HepG2 (cell line): ENCODE measurements around the gene DTX2. TPM values are rescaled to one million over a fixed set of nuclear protein-coding genes. Genes with fewer than 3 reads are reported as not detected.
A peak's percentile ranks its signal among the peaks of the same experiment; 100 is the strongest.

ENCODE experiments used
- ADNP ChIP-seq: sonication (generic); formaldehyde crosslinking; IDR thresholded peaks from 2 replicates; pipeline ENCODE4 v1.4.0; 2020; ENCODE audit warnings: missing genetic modification reagents
- AHR ChIP-seq: IDR thresholded peaks from 2 replicates; pipeline ENCODE4 v1.6.1; 2018; ENCODE audit warnings: missing genetic modification reagents, missing compliant biosample characterization
- CHCHD3 ChIP-seq: sonication (generic); formaldehyde crosslinking; IDR thresholded peaks from 2 replicates; pipeline ENCODE4 v1.8.0; 2022; ENCODE audit warnings: mild to moderate bottlenecking, missing genetic modification reagents, moderate library complexity
- ETS1 ChIP-seq: sonication (generic); formaldehyde crosslinking; IDR thresholded peaks from 2 replicates; pipeline ENCODE4 v1.4.0; 2020; ENCODE audit warnings: missing genetic modification reagents
- GLI4 ChIP-seq: sonication (generic); formaldehyde crosslinking; IDR thresholded peaks from 2 replicates; pipeline ENCODE4 v1.5.1; 2020; ENCODE audit warnings: missing genetic modification reagents, mild to moderate bottlenecking, moderate library complexity, borderline replicate concordance
- GMEB2 ChIP-seq: IDR thresholded peaks from 2 replicates; pipeline ENCODE4 v1.6.1; 2016; ENCODE audit warnings: missing biosample characterization, missing genetic modification reagents, low read depth
- NKX3-1 ChIP-seq: sonication (generic); formaldehyde crosslinking; IDR thresholded peaks from 2 replicates; pipeline ENCODE4 v1.5.0; 2020; ENCODE audit warnings: missing genetic modification reagents
- NR2F2 ChIP-seq: IDR thresholded peaks from 2 replicates; pipeline ENCODE4 v1.6.1; 2012; ENCODE audit warnings: low read depth, inconsistent platforms, borderline replicate concordance
- SNAPC5 ChIP-seq: sonication (generic); formaldehyde crosslinking; IDR thresholded peaks from 2 replicates; pipeline ENCODE4 v1.8.1; 2023; ENCODE audit warnings: mild to moderate bottlenecking, missing genetic modification reagents, borderline replicate concordance
- ZBTB34 ChIP-seq: sonication (generic); formaldehyde crosslinking; IDR thresholded peaks from 2 replicates; pipeline ENCODE4 v1.8.0; 2022; ENCODE audit warnings: mild to moderate bottlenecking, missing genetic modification reagents
- ZFP90 ChIP-seq: sonication (generic); formaldehyde crosslinking; IDR thresholded peaks from 2 replicates; pipeline ENCODE4 v1.8.0; 2022; ENCODE audit warnings: missing genetic modification reagents, mild to moderate bottlenecking, inconsistent platforms, borderline replicate concordance
- ZNF230 ChIP-seq: sonication (generic); formaldehyde crosslinking; IDR thresholded peaks from 2 replicates; pipeline ENCODE4 v1.4.0; 2020; ENCODE audit warnings: mild to moderate bottlenecking, missing genetic modification reagents
- ZNF260 ChIP-seq: sonication (generic); formaldehyde crosslinking; IDR thresholded peaks from 2 replicates; pipeline ENCODE4 v1.4.0; 2020; ENCODE audit warnings: missing genetic modification reagents, low read depth, mild to moderate bottlenecking, borderline replicate concordance
- ZNF292 ChIP-seq: sonication (generic); formaldehyde crosslinking; IDR thresholded peaks from 2 replicates; pipeline ENCODE4 v1.8.1; 2022; ENCODE audit warnings: mild to moderate bottlenecking, low read depth, missing genetic modification reagents, borderline replicate concordance
- ZNF329 ChIP-seq: sonication (generic); formaldehyde crosslinking; IDR thresholded peaks from 2 replicates; pipeline ENCODE4 v1.9.0; 2021; ENCODE audit warnings: low read depth, mild to moderate bottlenecking, missing genetic modification reagents
- ZNF337 ChIP-seq: sonication (generic); formaldehyde crosslinking; IDR thresholded peaks from 2 replicates; pipeline ENCODE4 v1.5.1; 2020; ENCODE audit warnings: missing genetic modification reagents, low read depth, mild to moderate bottlenecking, borderline replicate concordance
- ZNF446 ChIP-seq: sonication (generic); formaldehyde crosslinking; IDR thresholded peaks from 2 replicates; pipeline ENCODE4 v1.5.0; 2020; ENCODE audit warnings: mild to moderate bottlenecking, missing genetic modification reagents
- ZNF468 ChIP-seq: sonication (generic); formaldehyde crosslinking; IDR thresholded peaks from 2 replicates; pipeline ENCODE4 v1.8.0; 2022; ENCODE audit warnings: mild to moderate bottlenecking, moderate library complexity, missing genetic modification reagents
- ZNF512 ChIP-seq: sonication (generic); formaldehyde crosslinking; IDR thresholded peaks from 2 replicates; pipeline ENCODE4 v1.4.0; 2020; ENCODE audit warnings: mild to moderate bottlenecking, missing genetic modification reagents
- ZNF569 ChIP-seq: sonication (generic); formaldehyde crosslinking; IDR thresholded peaks from 2 replicates; pipeline ENCODE4 v1.5.0; 2020; ENCODE audit warnings: mild to moderate bottlenecking, missing genetic modification reagents, moderate library complexity, borderline replicate concordance
- polyA plus RNA-seq, 8 experiments: library from polyadenylated mRNA; depleted of rRNA in 3 of 8; stranded (reverse) in 7 of 8; unstranded in 1 of 8; fragments of >200 nt; fragmentation: Illumina TruSeq in 4 of 8; extraction: Trizol in 4 of 8; gene quantifications; 2 replicates each; pipeline versions ENCODE4 v1.2.1 to v1.2.3, GENCODE V29; 2011 to 2016; ENCODE audit warnings: low read depth in 4 of 8, missing spikeins in 1 of 8, mixed read lengths in 1 of 8; ENCODE audit not compliant: insufficient read depth in 1 of 8
- total RNA-seq, 5 experiments: library from RNA; depleted of rRNA; stranded (reverse); fragments of >200 nt; fragmentation: Illumina TruSeq; extraction: Trizol; gene quantifications; 2 replicates each; pipeline ENCODE4 v1.2.3, GENCODE V29; 2016; ENCODE audit warnings: low read depth in 1 of 5
- TF ChIP-seq, protein P1 (sequence below): sonication (generic); formaldehyde crosslinking; IDR thresholded peaks from 2 replicates; pipeline ENCODE4 v1.4.0; 2020; ENCODE audit warnings: missing genetic modification reagents

DTX2 gene
- total and polyA plus RNA-seq, 2 of the 13 experiments (the other 11 are each of a cell fraction or from before 2014, with no cell fraction given) = 5.5 to 6.2 TPM

GRCh38 chr7:76512941-76513816, 51.7 kb downstream of the DTX2 start (continued):
- TF ChIP-seq GMEB2 (no peak), ADNP (CRISPR knock-in tag) (no peak), ZNF292 (CRISPR knock-in tag) (0 out of 2 replicates have a peak, but pooled peaks have one; percentile 35), ZNF569 (CRISPR knock-in tag) (no peak), ZNF337 (no peak), ZNF260 (CRISPR knock-in tag) (no peak), CHCHD3 (no peak), ZFP90 (CRISPR knock-in tag) (no peak), ZNF329 (CRISPR knock-in tag) (no peak), ZNF230 (no peak), GLI4 (no peak), SNAPC5 (CRISPR knock-in tag) (no peak), ZNF446 (no peak), NKX3-1 (CRISPR knock-in tag) (no peak), NR2F2 (no peak), ZNF468 (CRISPR knock-in tag) (no peak), AHR (CRISPR knock-in tag) (no peak), ZBTB34 (CRISPR knock-in tag) (no peak), ZNF512 (CRISPR knock-in tag) (no peak), ETS1 (CRISPR knock-in tag) (no peak)
- TF ChIP-seq, protein P1, sequence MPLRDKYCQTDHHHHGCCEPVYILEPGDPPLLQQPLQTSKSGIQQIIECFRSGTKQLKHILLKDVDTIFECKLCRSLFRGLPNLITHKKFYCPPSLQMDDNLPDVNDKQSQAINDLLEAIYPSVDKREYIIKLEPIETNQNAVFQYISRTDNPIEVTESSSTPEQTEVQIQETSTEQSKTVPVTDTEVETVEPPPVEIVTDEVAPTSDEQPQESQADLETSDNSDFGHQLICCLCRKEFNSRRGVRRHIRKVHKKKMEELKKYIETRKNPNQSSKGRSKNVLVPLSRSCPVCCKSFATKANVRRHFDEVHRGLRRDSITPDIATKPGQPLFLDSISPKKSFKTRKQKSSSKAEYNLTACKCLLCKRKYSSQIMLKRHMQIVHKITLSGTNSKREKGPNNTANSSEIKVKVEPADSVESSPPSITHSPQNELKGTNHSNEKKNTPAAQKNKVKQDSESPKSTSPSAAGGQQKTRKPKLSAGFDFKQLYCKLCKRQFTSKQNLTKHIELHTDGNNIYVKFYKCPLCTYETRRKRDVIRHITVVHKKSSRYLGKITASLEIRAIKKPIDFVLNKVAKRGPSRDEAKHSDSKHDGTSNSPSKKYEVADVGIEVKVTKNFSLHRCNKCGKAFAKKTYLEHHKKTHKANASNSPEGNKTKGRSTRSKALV (CRISPR knock-in tag) = no peak
